SH-SY5Y (cell line): Measurements from ENCODE around the gene VWA1.

Experiments used
- GATA2 ChIP-seq: IDR thresholded peaks from 2 replicates; pipeline ENCODE4 v1.6.1; 2011; ENCODE audit warnings: mild to moderate bottlenecking, low read depth, low read length
- GATA3 ChIP-seq: IDR thresholded peaks from 2 replicates; pipeline ENCODE4 v1.6.1; 2011; ENCODE audit warnings: low read depth, mild to moderate bottlenecking, low read length, moderate library complexity

DNA sequence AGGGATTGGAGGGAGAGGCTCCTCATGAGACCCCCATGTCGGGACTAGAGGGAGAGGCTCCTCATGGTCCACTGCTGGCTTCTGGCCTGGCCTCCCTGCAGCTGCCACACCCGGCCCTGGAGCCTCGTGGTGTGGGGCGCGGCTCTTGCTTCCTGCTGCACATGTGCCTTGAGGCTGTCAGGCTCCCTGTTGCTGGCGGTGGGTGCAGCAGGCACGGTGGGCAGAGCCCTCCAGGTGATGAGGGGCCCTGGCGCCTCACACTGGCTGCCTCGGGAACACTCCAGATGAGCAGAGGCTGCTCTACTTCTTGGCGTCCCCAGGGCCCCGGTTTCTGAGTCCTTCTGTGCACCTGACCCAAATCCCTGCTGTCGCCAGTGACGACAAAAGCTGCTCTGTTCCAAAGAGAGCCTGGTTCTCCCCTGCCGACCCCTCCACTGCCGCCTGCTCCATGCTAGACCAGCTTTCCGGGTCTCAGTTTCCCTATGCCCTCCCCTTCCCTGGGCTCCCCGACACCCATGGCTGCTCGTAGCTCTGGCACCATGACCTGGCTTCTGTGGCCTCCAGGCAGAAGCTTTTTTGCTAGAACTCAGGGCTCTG, 26.3 kb downstream of the VWA1 start:
- TF ChIP-seq GATA3: no peak
- TF ChIP-seq GATA2: no peak
